ENCODE measurements around the gene PXYLP1. TPM values are rescaled to one million over a fixed set of nuclear protein-coding genes. Genes with fewer than 3 reads are reported as not detected.
A peak's percentile ranks its signal among the peaks of the same experiment; 100 is the strongest.

PXYLP1 gene
- total RNA-seq, 2 donors from 2014 or later, result 12.0 to 15.3 TPM

GRCh38 chr3:141267629-141268028 lies 36.0 kb downstream of the PXYLP1 start:
- Histone ChIP-seq H3K4me3 (no peak overlapping the region), H3K9me3 (no peaks in the 10 kb centered on the region), H3K4me1 (replicated peaks) (no peaks in the 10 kb centered on the region), H3K27ac (no peak overlapping the region), H3K36me3 (no peaks in the 10 kb centered on the region), H3K27me3 (replicated peaks; ENCODE audit: insufficient read depth) (no peaks in the 10 kb centered on the region)
- no peak for TF ChIP-seq POLR2AphosphoS5 (IDR thresholded peaks at IDR 0.05)
- TF ChIP-seq, protein P1, sequence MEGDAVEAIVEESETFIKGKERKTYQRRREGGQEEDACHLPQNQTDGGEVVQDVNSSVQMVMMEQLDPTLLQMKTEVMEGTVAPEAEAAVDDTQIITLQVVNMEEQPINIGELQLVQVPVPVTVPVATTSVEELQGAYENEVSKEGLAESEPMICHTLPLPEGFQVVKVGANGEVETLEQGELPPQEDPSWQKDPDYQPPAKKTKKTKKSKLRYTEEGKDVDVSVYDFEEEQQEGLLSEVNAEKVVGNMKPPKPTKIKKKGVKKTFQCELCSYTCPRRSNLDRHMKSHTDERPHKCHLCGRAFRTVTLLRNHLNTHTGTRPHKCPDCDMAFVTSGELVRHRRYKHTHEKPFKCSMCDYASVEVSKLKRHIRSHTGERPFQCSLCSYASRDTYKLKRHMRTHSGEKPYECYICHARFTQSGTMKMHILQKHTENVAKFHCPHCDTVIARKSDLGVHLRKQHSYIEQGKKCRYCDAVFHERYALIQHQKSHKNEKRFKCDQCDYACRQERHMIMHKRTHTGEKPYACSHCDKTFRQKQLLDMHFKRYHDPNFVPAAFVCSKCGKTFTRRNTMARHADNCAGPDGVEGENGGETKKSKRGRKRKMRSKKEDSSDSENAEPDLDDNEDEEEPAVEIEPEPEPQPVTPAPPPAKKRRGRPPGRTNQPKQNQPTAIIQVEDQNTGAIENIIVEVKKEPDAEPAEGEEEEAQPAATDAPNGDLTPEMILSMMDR (IDR thresholded peaks at IDR 0.05), result no peak
- no peak for TF ChIP-seq POLR2A (IDR thresholded peaks at IDR 0.05)
- no peak for DNase-seq (ENCODE audit: low spot score)
- intact Hi-C loops (cut with DNase I), result no loop called here

DNA sequence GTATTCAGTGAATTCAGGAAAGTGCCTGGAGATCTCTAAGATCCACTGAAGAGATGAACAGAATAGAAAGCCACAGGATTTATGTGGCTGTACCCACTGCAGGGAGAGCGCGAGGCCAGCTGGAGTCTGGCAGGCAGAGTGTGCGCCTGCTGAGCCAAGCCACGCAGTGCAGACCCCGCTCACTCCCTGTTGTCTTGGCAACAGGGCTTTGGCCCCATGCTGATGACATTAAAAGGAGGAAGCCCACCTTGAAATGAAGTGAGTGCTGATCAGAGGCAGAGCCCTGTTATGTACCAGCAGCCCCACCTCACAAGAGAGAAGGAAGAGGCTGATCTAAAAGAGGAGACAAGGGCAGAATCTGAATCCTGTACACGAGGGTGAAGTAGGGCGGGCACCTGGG lies 36.7 kb downstream of the PXYLP1 start:
- H3K4me3 ChIP-seq, result no peak overlapping the region
- H3K9me3 ChIP-seq, result no peaks in the 10 kb centered on the region
- H3K36me3 ChIP-seq, result no peaks in the 10 kb centered on the region
- DNase-seq (ENCODE audit: low spot score), result no peak
- no peaks in the 10 kb centered on the region for H3K27me3 ChIP-seq (replicated peaks; ENCODE audit: insufficient read depth)
- no peak for TF ChIP-seq POLR2A (IDR thresholded peaks at IDR 0.05)
- TF ChIP-seq POLR2AphosphoS5 (IDR thresholded peaks at IDR 0.05), result no peak
- TF ChIP-seq, protein P1 (IDR thresholded peaks at IDR 0.05), result no peak
- H3K4me1 ChIP-seq (replicated peaks), result no peaks in the 10 kb centered on the region
- WGBS, result 90% methylated on average over 7 of the region's 7 CpGs
- intact Hi-C loops (cut with DNase I), result no loop called here
- H3K27ac ChIP-seq, result no peak overlapping the region

DNA sequence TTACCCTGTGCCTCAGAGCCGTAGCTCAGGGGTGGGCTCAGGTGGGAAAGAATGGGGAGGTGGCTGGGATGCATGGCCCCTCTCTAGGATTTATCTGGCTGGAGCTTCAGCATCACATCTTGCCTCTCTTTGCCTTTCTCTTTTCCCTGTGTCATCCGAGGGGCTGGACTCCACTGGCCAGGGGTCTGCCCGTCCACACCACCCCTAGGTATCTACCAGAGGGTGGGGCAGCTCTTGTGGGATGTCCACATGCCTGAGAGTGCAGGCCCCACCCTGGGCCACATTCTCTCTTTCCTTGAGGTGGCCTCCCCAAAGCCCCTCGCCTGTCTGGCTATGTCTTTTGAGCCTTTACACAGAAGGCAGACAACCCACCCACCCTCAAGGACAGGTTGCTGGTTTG lies 37.2 kb downstream of the PXYLP1 start:
- 94% methylated on average over 4 of the region's 4 CpGs for WGBS
- DNase-seq (ENCODE audit: low spot score), result no peak
- Histone ChIP-seq H3K27ac (no peak overlapping the region), H3K27me3 (replicated peaks; ENCODE audit: insufficient read depth) (no peaks in the 10 kb centered on the region), H3K4me3 (no peak overlapping the region), H3K4me1 (replicated peaks) (no peaks in the 10 kb centered on the region), H3K9me3 (no peaks in the 10 kb centered on the region), H3K36me3 (no peaks in the 10 kb centered on the region)
- no peak for TF ChIP-seq POLR2A (IDR thresholded peaks at IDR 0.05)
- TF ChIP-seq POLR2AphosphoS5 (IDR thresholded peaks at IDR 0.05), result no peak
- TF ChIP-seq, protein P1 (IDR thresholded peaks at IDR 0.05), result no peak
- intact Hi-C loops (cut with DNase I), result no loop called here

DNA sequence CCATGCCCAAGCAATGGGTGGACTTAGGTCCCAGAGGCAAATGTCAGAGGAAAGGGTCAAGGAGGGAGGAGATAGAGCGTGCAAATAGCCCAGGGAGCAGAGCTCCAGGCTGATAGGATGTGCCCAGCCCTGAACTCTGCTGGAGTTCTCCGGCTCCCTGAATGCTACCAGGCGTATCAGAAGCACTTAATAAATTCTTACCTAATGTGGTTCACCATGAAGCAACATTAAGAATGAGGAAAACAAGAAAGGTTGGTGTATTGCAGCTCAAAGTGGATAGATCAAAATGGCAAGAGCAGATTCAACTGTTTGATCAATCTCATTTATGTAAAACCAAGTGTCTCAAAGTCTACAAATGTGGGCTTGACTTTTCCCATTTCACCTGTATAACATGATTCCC lies 38.3 kb downstream of the PXYLP1 start:
- TF ChIP-seq POLR2AphosphoS5 (IDR thresholded peaks at IDR 0.05), result no peak
- no peak for TF ChIP-seq POLR2A (IDR thresholded peaks at IDR 0.05)
- TF ChIP-seq, protein P1 (IDR thresholded peaks at IDR 0.05), result no peak
- no peak for DNase-seq (ENCODE audit: low spot score)
- Histone ChIP-seq H3K4me1 (replicated peaks) (no peaks in the 10 kb centered on the region), H3K9me3 (no peaks in the 10 kb centered on the region), H3K27ac (no peak overlapping the region), H3K36me3 (no peaks in the 10 kb centered on the region), H3K27me3 (replicated peaks; ENCODE audit: insufficient read depth) (no peaks in the 10 kb centered on the region), H3K4me3 (no peak overlapping the region)
- WGBS, result 97% methylated on average over 3 of the region's 3 CpGs
- intact Hi-C loops (cut with DNase I), result no loop called here

DNA sequence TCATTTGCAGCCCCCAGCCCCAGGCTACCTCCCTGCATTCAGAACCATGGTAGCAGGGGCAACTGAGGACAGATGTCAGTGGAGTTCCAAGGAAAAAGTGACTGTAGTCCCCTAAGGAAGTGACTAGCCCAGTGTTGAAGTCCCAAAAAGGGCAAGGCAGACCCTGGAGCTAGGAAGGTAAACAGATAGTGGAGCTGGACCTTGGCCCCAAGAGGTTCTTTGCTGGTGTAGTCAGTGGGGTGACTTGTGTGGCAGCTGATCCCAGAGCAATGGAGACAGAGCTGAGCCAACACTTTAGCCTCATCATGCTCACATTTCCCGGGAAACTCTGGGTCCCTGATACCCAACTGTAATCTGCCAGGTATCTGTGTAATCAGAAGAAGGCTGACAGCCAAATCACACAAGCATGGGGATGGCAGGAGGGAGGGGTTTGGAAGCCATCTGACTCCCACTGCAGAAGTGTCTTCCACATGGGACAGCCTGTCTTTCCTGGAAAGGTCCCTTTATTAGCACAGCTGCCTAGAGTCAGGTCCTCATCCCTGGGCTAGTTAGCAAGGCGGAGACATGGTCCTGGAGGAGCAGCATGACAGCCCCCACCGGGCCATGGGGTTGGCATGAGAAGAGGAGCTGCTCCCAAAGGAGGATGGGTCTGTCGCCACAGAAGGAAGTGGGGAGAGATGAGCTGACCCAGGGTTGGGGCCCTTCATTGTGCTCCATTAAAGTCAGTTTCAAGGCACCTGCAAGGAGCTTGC lies 39.8 kb downstream of the PXYLP1 start:
- no peaks in the 10 kb centered on the region for H3K36me3 ChIP-seq
- no peaks in the 10 kb centered on the region for H3K27me3 ChIP-seq (replicated peaks; ENCODE audit: insufficient read depth)
- WGBS, result 57% methylated on average over 4 of the region's 4 CpGs
- H3K27ac ChIP-seq, result no peak overlapping the region
- no peaks in the 10 kb centered on the region for H3K4me1 ChIP-seq (replicated peaks)
- H3K9me3 ChIP-seq, result no peaks in the 10 kb centered on the region
- no peak overlapping the region for H3K4me3 ChIP-seq
- intact Hi-C loops (cut with DNase I), result no loop called here
- peak; percentile 23 for DNase-seq (ENCODE audit: low spot score)
- TF ChIP-seq POLR2A (IDR thresholded peaks at IDR 0.05) (no peak), POLR2AphosphoS5 (IDR thresholded peaks at IDR 0.05) (peak; percentile 43)
- TF ChIP-seq, protein P1 (IDR thresholded peaks at IDR 0.05), result no peak

All from prostate gland (tissue), 2 donors.